IMR-90 (cell line): Measurements from ENCODE around the gene CCDC167. TPM values are rescaled to one million over a fixed set of nuclear protein-coding genes. Genes with fewer than 3 reads are reported as not detected.

Experiments used
- ATAC-seq: fragments of 200-7000 bp; cut with Tn5 transposase; 2 replicates; pipeline ENCODE4 v1.9.1; 2020; ENCODE audit warnings: low read depth, mild to moderate bottlenecking, moderate library complexity
- BruUV-seq: library from RNA; stranded (reverse); fragments of 400-500 nt; replicated peaks from 2 replicates; lab custom pipeline; 2021; lab: Mats Ljungman, UMichigan
- CTCF ChIA-PET: fragments of 300-600 bp; formaldehyde crosslinking; extraction: SDS; loops from one replicate; lab custom pipeline; 2021; ENCODE audit warnings: antibody characterized with exemption; lab: Yijun Ruan, JAX
- POLR2A ChIA-PET: fragments of 300-600 bp; sonication (Branson Sonifier 250); formaldehyde crosslinking; loops from one replicate; lab custom pipeline; 2022; ENCODE audit warnings: antibody characterized with exemption; ENCODE audit not compliant: unreplicated experiment; lab: Charles Lee
- DNase-seq: peaks from one replicate; pipeline ENCODE4 v3.0.0; 2013
- H2AFZ ChIP-seq: replicated peaks from 2 replicates; pipeline ENCODE3; 2013; ENCODE audit warnings: low read length, mild to moderate bottlenecking; ENCODE audit not compliant: poor library complexity
- H2AK5ac ChIP-seq: 2 replicates; pipeline ENCODE4 v1.6.1; 2013; ENCODE audit warnings: low read depth, low read length, inconsistent platforms
- H2AK9ac ChIP-seq: replicated peaks from 2 replicates; pipeline ENCODE3; 2013; ENCODE audit warnings: mild to moderate bottlenecking, low read depth, low read length, moderate library complexity; ENCODE audit not compliant: poor library complexity
- H2BK120ac ChIP-seq: 2 replicates; pipeline ENCODE4 v1.6.1; 2013; ENCODE audit warnings: low read depth, low read length, inconsistent platforms
- H2BK15ac ChIP-seq: 3 replicates; pipeline ENCODE4 v1.6.1; 2013; ENCODE audit warnings: low read depth, low read length, inconsistent platforms
- H2BK20ac ChIP-seq: 2 replicates; pipeline ENCODE4 v1.6.1; 2013; ENCODE audit warnings: low read depth, mild to moderate bottlenecking, inconsistent platforms, low read length, moderate library complexity
- H2BK5ac ChIP-seq: 2 replicates; pipeline ENCODE4 v1.6.1; 2013; ENCODE audit warnings: mild to moderate bottlenecking, low read depth, low read length, inconsistent platforms; ENCODE audit not compliant: poor library complexity, severe bottlenecking
- H3K14ac ChIP-seq: replicated peaks from 2 replicates; pipeline ENCODE4 v1.6.1; 2013; ENCODE audit warnings: low read depth, low read length, inconsistent platforms
- H3K18ac ChIP-seq: 2 replicates; pipeline ENCODE4 v1.6.1; 2013; ENCODE audit warnings: low read depth, low read length, control low read depth
- H3K23ac ChIP-seq: 2 replicates; pipeline ENCODE4 v1.6.1; 2013; ENCODE audit warnings: low read depth, low read length, inconsistent platforms
- H3K27ac ChIP-seq: 2 replicates; pipeline ENCODE4 v1.5.1; 2013; ENCODE audit warnings: mild to moderate bottlenecking, control low read depth, low read length; ENCODE audit not compliant: insufficient read depth
- H3K27me3 ChIP-seq: 2 replicates; pipeline ENCODE4 v1.6.1; 2013; ENCODE audit warnings: low read length; ENCODE audit not compliant: control insufficient read depth, insufficient read depth
- H3K36me3 ChIP-seq: 2 replicates; pipeline ENCODE4 v1.6.1; 2013; ENCODE audit warnings: low read length, mixed read lengths; ENCODE audit not compliant: control insufficient read depth, insufficient read depth
- H3K4ac ChIP-seq: 2 replicates; pipeline ENCODE4 v1.6.1; 2013; ENCODE audit warnings: low read depth, low read length, inconsistent platforms
- H3K4me1 ChIP-seq: 2 replicates; pipeline ENCODE4 v1.6.1; 2013; ENCODE audit warnings: low read length, mixed read lengths; ENCODE audit not compliant: control insufficient read depth, insufficient read depth
- H3K4me2 ChIP-seq: 2 replicates; pipeline ENCODE4 v1.6.1; 2013; ENCODE audit warnings: low read depth, mild to moderate bottlenecking, control low read depth, low read length, moderate library complexity
- H3K4me3 ChIP-seq: 2 replicates; pipeline ENCODE4 v1.5.1; 2013; ENCODE audit warnings: low read depth, mild to moderate bottlenecking, control low read depth, low read length, moderate library complexity; ENCODE audit not compliant: insufficient read depth
- H3K56ac ChIP-seq: 2 replicates; pipeline ENCODE4 v1.6.1; 2013; ENCODE audit warnings: low read length, inconsistent platforms; ENCODE audit not compliant: insufficient read depth; ENCODE audit errors: extremely low read depth
- H3K79me1 ChIP-seq, 2 experiments: 2 replicates each; pipeline ENCODE4 v1.6.1; 2013; ENCODE audit warnings: low read length in 2 of 2, inconsistent platforms in 1 of 2, low read depth in 1 of 2
- H3K9ac ChIP-seq: 2 replicates; pipeline ENCODE4 v1.6.1; 2013; ENCODE audit warnings: low read depth, low read length, control low read depth
- H3K9me1 ChIP-seq: 2 replicates; pipeline ENCODE4 v1.6.1; 2013; ENCODE audit warnings: low read length, inconsistent platforms; ENCODE audit not compliant: insufficient read depth
- H3K9me3 ChIP-seq: 2 replicates; pipeline ENCODE4 v1.6.1; 2013; ENCODE audit warnings: low read length; ENCODE audit not compliant: control insufficient read depth, insufficient read depth
- H4K20me1 ChIP-seq: 2 replicates; pipeline ENCODE4 v1.6.1; 2013; ENCODE audit warnings: low read length, inconsistent platforms; ENCODE audit not compliant: insufficient read depth
- H4K5ac ChIP-seq: 2 replicates; pipeline ENCODE4 v1.6.1; 2013; ENCODE audit warnings: mild to moderate bottlenecking, low read depth, low read length, control low read depth
- H4K8ac ChIP-seq, 2 experiments: 2 replicates each; pipeline ENCODE4 v1.6.1; 2013; ENCODE audit warnings: low read depth in 2 of 2, low read length in 2 of 2, control low read depth in 1 of 2, inconsistent platforms in 1 of 2
- H4K91ac ChIP-seq: 2 replicates; pipeline ENCODE4 v1.6.1; 2013; ENCODE audit warnings: low read depth, low read length, inconsistent platforms; ENCODE audit not compliant: insufficient read depth
- CEBPB ChIP-seq: IDR thresholded peaks from 2 replicates; pipeline ENCODE4 v1.6.1; 2012; ENCODE audit warnings: low read depth, low read length, improper control_type of control experiment
- CTCF ChIP-seq: conservative IDR thresholded peaks from 2 replicates; pipeline ENCODE4 v1.5.1; 2012; ENCODE audit warnings: mild to moderate bottlenecking, low read depth, low read length, improper control_type of control experiment
- ELK1 ChIP-seq: fragments of 150-350 bp; IDR thresholded peaks from 2 replicates; pipeline ENCODE4 v1.6.1; 2016; ENCODE audit warnings: low read depth, mild to moderate bottlenecking, low read length, moderate library complexity, borderline replicate concordance
- RAD21 ChIP-seq: IDR thresholded peaks from 2 replicates; pipeline ENCODE4 v1.6.1; 2012; ENCODE audit warnings: low read length, improper control_type of control experiment
- SMC3 ChIP-seq: fragments of 150-350 bp; IDR thresholded peaks from 2 replicates; pipeline ENCODE4 v1.6.1; 2016; ENCODE audit warnings: low read depth, mild to moderate bottlenecking, antibody characterized with exemption, low read length, moderate library complexity
- WGBS, 2 experiments: methylation state at CpG; one replicate each; pipeline versions ENCODE4 v1.1.5 to v1.1.7; 2013; ENCODE audit warnings: missing lambda C conversion rate in 2 of 2; ENCODE audit not compliant: insufficient read length in 1 of 2; ENCODE audit errors: extremely low coverage in 2 of 2; 5-methylcytosine and 5-hydroxymethylcytosine counted together
- dilution Hi-C: fragments of 300-500 bp; cut with HindIII; formaldehyde crosslinking; loops from one replicate; pipeline ENCODE4 v1.14.3; 2018; ENCODE audit warnings: low sequenced_read_pairs; ENCODE audit not compliant: unreplicated experiment
- in situ Hi-C: fragments of 300-500 bp; cut with MboI; formaldehyde crosslinking; loops from 3 replicates; pipeline ENCODE4 v1.14.3; 2019; ENCODE audit warnings: low sequenced_read_pairs, inconsistent platforms, mixed read lengths
- intact Hi-C: fragments of 100-400 bp; cut with micrococcal nuclease; formaldehyde crosslinking; loops from 2 replicates; pipeline ENCODE4 v1.10.0; 2022
- polyA plus RNA-seq, 3 experiments: library from polyadenylated mRNA; depleted of rRNA; stranded (reverse); fragments of >200 nt; gene quantifications; 2 replicates each; pipeline ENCODE4 v1.2.3, GENCODE V29; 2012; ENCODE audit warnings: low replicate concordance in 1 of 3
- total RNA-seq: library from RNA; depleted of rRNA; stranded (reverse); fragments of >200 nt; gene quantifications from 2 replicates; pipeline ENCODE4 v1.2.3, GENCODE V29; 2012
- TF ChIP-seq, protein P1 (sequence below): fragments of 150-350 bp; IDR thresholded peaks from 2 replicates; pipeline ENCODE4 v1.6.1; 2017; ENCODE audit warnings: mild to moderate bottlenecking, antibody characterized with exemption, low read length, low read depth

CCDC167 gene
- total and polyA plus RNA-seq, 2 of the 4 experiments (the other 2 are of a cell fraction), result 35.8 to 96.8 TPM

- TF ChIP-seq CEBPB, result no peak
These were observed 39.7 kb upstream of the CCDC167 start (continued) for GRCh38 chr6:37539171-37540028.

- dilution Hi-C loops, result no loop called here
- intact Hi-C loops, result no loop called here
- Histone ChIP-seq H3K9ac (no peak overlapping the region), H2BK15ac (no peak overlapping the region), H4K8ac (no peak overlapping the region), H2BK20ac (no peak overlapping the region), H2AK9ac (no peak overlapping the region), H3K4ac (no peak overlapping the region), H3K79me1 (no peaks in the 10 kb centered on the region), H4K5ac (no peak overlapping the region), H3K56ac (no peak overlapping the region), H3K4me1 (peaks cover 4% of the 10 kb centered on the region; the same call in 1 of the 2 replicates), H2BK5ac (no peak overlapping the region), H3K4me2 (no peak overlapping the region), H2BK120ac (no peak overlapping the region), H3K4me3 (no peak overlapping the region), H4K20me1 (no peaks in the 10 kb centered on the region), H2AK5ac (no peak overlapping the region), H3K36me3 (no peaks in the 10 kb centered on the region), H3K14ac (no peak overlapping the region), H3K18ac (no peak overlapping the region), H3K27me3 (peaks cover 69% of the 10 kb centered on the region), H3K27ac (no peak overlapping the region), H2AFZ (no peak overlapping the region), H3K23ac (no peak overlapping the region), H3K9me3 (no peaks in the 10 kb centered on the region), H4K91ac (no peak overlapping the region), H3K9me1 (no peaks in the 10 kb centered on the region)
- peak; percentile 54; the same call in 1 of the 2 replicates for ATAC-seq
- no TSS peak for BruUV-seq
- DNase-seq, result no peak
- in situ Hi-C loops, result no loop called here
- 61% methylated on average over 3 of the region's 6 CpGs; no CpG with 5 or more reads in 1 of the 2 experiments for WGBS, 2 experiments
- TF ChIP-seq RAD21, result peak; percentile 46
- TF ChIP-seq, protein P1, sequence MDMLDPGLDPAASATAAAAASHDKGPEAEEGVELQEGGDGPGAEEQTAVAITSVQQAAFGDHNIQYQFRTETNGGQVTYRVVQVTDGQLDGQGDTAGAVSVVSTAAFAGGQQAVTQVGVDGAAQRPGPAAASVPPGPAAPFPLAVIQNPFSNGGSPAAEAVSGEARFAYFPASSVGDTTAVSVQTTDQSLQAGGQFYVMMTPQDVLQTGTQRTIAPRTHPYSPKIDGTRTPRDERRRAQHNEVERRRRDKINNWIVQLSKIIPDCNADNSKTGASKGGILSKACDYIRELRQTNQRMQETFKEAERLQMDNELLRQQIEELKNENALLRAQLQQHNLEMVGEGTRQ, result no peak
- peak; percentile 41 for TF ChIP-seq CTCF
- no peak for TF ChIP-seq ELK1
- peak; percentile 52 for TF ChIP-seq SMC3
- ChIA-PET CTCF (interaction anchor here (1.0 to 1.9 kb wide), 2 partner anchors 23 to 28 kb away, joined by 3 to 5 read pairs; no protein-coding TSS in a partner anchor), POLR2A (no interaction called here)
These were observed 38.4 kb upstream of the CCDC167 start for GRCh38 chr6:37538107-37538506.
